WTC11 (cell line): ENCODE data around the gene TIAM2.

ENCODE experiments used
- ATF1 ChIP-seq: sonication (generic); formaldehyde crosslinking; IDR thresholded peaks from 2 replicates; pipeline ENCODE4 v1.8.1; 2023; ENCODE audit warnings: mild to moderate bottlenecking, moderate library complexity, missing genetic modification reagents
- CTCF ChIP-seq: fragments of 200-600 bp; IDR thresholded peaks from 2 replicates; pipeline ENCODE4 v1.8.0; 2022; ENCODE audit warnings: antibody characterized with exemption
- JUN ChIP-seq: sonication (generic); formaldehyde crosslinking; IDR thresholded peaks from 2 replicates; pipeline ENCODE4 v1.8.0; 2023; ENCODE audit warnings: mild to moderate bottlenecking, missing genetic modification reagents
- NFE2L1 ChIP-seq: sonication (generic); formaldehyde crosslinking; IDR thresholded peaks from 2 replicates; pipeline ENCODE4 v1.8.1; 2023; ENCODE audit warnings: missing genetic modification reagents
- TF ChIP-seq, protein P1 (sequence below): sonication (generic); formaldehyde crosslinking; IDR thresholded peaks from 2 replicates; pipeline ENCODE4 v1.8.1; 2023; ENCODE audit warnings: mild to moderate bottlenecking, missing genetic modification reagents, moderate library complexity

DNA sequence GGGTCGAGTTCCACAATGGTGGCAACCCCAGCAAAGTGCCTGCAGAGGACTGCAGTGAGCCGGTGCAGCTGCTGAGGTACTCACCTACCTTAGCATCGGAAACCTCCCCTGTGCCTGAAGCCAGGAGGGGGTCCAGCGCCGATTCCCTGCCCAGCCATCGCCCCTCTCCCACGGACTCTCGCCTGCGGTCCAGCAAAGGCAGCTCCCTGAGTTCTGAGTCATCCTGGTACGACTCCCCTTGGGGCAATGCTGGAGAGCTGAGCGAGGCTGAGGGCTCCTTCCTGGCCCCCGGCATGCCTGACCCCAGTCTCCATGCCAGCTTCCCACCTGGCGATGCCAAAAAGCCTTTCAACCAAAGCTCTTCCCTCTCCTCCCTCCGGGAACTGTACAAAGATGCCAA, 134.6 kb downstream of the TIAM2 start:
- TF ChIP-seq, protein P1, sequence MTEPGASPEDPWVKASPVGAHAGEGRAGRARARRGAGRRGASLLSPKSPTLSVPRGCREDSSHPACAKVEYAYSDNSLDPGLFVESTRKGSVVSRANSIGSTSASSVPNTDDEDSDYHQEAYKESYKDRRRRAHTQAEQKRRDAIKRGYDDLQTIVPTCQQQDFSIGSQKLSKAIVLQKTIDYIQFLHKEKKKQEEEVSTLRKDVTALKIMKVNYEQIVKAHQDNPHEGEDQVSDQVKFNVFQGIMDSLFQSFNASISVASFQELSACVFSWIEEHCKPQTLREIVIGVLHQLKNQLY (CRISPR knock-in tag), result no peak
- TF ChIP-seq CTCF (no peak), ATF1 (CRISPR knock-in tag) (no peak), NFE2L1 (no peak), JUN (CRISPR knock-in tag) (no peak)
